Activated T-helper 1 cell treated with Interleukin-2 at 50 U/mL for 16 hours (primary cell): ENCODE data around the gene STARD10.
"Not testable (repeated sequence)": the region's sequence is repeated elsewhere in the genome, so short reads cannot be mapped to it uniquely, and the experiment has no call there.

Source experiments
- DNase-seq: peaks from one replicate; pipeline ENCODE4 v3.0.0-alpha.2; 2020; ENCODE audit warnings: low read depth

STARD10 gene, protein sequence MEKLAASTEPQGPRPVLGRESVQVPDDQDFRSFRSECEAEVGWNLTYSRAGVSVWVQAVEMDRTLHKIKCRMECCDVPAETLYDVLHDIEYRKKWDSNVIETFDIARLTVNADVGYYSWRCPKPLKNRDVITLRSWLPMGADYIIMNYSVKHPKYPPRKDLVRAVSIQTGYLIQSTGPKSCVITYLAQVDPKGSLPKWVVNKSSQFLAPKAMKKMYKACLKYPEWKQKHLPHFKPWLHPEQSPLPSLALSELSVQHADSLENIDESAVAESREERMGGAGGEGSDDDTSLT

DNA sequence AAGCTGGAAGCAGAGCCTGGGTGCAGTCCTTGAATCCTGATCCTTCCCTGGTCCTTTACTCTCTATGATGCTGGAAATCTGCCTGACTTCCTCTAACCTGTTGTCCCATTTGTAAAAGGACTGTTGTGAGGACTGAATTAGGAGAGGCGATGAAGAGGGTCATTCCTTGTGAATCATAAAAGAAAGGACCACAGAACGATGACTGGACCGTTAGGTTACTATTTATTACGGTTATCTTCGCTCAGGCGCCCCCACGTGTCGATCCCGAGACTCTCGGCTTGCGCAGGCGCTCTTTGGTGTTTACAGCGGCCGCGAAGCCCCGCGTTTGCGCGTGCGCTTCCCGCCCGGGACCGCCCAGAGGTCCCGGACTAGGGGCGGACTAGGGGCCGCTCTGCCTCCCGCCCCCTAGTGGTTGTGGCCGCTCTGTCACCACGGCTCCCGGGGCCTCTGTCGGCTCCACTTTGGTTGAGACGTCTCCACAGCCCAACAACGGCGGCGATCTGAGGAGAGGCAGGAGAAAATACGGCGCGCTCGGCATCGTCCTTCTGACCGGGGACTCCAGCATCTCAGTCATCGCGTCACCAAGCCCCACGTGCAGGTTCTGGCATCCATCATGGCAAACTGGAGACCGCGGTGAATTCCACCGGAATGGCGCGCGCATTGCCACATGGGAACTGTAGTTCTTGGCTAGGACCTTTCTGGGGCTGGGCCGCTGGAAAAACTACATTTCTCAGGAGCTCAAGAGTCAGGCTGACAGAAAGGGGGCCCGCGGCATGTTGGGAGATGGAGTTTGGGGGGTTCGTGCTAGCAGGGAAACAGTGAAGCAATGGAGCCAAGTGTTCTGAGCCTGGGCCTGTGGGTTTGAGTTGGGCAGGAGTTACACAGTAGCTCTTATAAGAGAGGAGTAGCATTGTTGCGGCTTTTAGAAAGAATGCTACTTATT, at the start of gene STARD10:
TSS of gene STARD10 (minus strand) at position 623 of the 943 bp plus-strand sequence. CDS start 12,866 bp downstream, outside the sequence.
- peak; percentile 93 for DNase-seq

DNA sequence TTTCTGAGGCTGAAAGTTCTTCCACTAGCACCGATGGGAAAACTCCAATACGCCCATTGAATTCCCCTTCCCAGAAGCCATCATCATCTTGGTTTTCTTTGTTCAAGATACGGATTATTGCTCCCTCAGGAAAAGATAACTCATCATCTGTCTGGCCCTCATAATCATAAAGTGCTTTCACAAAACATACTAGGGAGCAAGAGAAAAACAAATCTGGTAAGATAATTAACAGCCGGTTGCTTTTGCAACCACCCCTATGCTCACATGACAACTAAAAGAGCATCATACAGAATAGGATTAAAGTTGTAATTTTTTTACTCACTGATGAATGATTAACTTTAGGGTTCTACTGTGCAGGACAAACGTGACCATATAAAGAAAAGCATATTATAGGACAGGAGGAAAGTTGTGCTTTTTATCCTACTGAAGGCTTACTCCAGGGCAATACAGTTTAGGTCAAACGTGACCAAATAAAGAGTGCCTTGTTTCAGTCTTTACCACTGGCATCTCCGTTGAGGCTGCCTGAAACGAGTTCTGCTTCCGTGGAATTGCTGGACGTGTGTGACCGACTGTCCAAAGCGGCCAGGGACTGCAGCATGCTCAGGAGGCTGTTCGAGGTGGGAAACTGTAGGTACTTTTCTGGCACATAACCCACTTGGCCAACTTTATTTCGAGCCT, 48.9 kb upstream of the STARD10 start:
- no peak for DNase-seq

DNA sequence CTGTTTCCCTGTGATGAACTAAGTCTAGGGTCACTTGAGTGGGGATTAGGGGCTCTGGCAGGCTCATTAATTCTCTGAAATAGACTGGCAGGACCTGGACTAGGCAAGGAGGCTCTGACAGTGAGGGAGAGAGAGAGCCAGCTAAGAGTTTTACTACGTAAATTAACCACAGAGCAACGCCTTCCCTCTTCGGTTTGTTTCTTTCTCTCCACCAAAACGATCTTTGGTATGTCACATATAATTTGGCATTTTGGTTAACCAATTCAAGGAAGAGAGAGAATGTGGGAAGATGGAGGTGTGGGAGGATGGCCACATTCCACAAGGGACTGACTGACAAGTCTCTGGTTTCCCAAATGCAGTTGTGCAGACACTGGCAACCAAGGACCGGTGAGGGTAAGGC, 48.3 kb upstream of the STARD10 start:
- no peak for DNase-seq

DNA sequence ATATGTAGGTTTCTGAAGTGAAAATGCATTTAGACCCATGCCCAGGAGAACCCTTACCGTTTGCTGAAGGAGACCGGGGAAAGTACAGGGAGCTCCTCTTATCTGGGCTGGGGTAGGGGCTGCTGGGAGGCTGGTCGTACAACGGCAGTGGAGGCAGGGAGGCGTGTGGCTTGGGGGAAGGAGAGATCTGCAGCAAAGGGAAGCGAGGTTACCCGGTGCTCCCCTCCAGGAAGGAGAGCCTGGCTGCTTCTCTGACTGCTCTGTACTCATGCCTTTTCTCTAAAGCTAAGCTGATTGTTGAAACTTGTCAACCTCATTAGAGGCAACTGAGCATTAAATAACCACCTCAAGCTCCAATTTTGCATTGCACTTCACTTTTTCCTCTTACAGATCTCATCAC, 47.5 kb upstream of the STARD10 start:
- no peak for DNase-seq

DNA sequence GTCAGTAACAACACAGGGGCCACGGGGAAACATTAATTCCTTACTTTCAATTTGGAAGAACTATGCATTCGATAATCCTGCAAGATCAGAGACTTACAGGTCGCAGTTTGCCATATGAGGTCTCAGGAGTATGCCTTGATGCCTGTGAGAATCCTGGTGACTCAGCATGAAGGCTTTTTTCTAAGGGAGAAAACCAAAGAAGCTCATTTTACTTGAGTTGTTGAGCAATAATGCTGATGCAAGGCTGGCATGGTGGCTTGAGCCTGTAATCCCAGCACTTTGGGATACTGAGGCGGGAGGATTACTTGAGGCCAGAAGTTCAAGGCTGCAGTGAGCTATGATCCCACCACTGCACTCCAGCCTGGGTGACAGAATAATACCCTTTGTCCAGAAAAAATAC, 46.9 kb upstream of the STARD10 start:
- DNase-seq: no peak

DNA sequence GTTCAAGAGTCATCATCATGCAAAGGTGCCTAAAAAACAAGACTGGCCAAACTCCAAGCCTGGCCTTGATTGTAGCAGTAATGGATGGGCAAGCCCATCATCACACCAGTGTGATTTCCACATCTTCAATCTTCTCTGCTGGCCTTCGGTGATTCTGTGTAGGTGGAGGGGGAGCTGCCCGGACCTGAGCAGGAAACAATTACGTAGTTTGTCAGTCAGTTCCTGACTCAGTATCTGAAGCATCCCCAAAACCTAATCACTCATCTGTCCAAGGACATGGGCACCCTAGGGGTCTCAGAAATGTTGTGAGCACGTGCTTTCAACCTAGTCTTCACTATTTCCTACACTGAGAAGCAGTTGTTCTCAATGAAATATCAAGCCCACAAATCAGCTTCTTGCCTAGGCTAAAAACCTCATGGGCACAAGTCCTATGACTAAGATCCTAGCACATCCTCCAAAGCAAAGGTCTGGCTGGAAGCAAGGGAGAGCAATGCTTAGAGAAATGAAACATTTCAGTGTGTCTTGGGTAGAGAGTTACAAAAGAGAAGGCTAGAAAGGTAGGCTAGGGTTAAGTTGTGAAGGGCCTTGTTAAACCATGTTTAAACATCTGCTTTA, 45.0 kb upstream of the STARD10 start:
- DNase-seq: no peak

DNA sequence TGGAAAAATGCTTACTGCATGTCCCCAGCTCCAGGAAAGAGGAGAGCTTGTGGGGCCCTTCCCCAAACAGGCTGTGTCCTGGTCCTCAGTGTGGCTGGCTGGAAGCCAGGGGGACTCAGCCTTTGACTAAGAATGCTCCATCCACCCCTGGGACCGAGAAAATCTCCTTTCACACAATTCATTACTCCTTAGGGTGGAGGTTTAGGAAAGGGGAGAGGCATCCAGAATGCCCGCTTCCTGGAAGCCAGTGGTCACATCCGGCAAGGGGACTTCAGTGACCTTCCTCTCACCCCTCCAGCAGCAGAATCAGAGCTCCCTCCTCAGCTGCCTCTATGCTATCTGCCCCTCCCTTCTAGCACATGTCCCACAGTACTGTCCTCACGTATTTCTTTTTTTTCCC, 42.3 kb upstream of the STARD10 start:
- DNase-seq: no peak

DNA sequence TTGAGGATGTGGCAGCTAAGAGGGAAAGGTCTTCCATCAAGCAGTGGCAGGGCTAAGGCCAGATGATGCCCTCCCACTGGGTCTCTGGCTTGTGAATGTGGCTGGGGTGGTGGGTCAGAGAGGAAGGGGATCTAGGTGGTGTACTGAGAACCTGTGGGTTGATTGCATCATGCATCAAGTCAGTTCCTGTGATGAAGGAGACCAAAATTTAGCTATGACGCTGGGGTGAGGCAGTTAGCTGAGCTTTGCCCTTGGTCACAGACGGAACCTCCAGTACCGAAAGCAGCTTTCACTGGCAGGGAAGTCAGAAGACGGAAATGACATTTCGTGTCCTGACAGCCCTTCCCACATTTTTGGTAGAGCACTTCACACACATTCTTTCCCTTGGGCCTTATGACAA, 41.1 kb upstream of the STARD10 start:
- DNase-seq: no peak

DNA sequence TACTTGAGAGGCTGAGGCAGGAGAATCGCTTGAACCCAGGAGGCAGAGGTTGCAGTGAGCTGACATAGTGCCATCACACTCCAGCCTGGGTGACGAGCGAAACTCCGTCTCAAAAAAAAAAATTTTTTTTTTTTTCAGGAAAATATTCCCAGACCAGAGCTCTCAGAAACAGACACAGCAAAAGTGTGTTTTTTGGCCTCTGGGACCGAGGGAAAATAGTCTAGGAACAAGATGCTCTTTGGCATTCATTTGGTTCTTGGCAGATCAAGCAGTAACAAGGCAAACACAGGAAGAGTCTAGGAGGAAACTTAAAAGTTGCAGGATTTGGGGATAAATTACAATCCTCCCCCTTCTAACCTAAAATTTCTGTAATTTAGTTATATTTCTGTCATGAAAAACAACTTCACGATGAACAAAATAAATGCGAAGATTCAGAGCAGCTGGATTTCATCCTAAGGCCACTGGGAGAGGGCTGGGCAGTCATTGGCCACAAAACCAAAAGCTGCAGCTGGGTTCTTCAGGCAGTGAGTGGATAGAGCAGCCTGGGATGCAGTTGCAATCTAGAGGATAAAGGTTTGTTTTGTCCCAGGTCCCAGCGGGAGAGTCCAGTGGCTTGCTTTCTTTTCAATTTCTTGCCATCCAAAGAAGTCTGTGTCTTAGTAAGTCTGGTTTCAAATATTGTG, 40.1 kb upstream of the STARD10 start:
- no peak for DNase-seq

DNA sequence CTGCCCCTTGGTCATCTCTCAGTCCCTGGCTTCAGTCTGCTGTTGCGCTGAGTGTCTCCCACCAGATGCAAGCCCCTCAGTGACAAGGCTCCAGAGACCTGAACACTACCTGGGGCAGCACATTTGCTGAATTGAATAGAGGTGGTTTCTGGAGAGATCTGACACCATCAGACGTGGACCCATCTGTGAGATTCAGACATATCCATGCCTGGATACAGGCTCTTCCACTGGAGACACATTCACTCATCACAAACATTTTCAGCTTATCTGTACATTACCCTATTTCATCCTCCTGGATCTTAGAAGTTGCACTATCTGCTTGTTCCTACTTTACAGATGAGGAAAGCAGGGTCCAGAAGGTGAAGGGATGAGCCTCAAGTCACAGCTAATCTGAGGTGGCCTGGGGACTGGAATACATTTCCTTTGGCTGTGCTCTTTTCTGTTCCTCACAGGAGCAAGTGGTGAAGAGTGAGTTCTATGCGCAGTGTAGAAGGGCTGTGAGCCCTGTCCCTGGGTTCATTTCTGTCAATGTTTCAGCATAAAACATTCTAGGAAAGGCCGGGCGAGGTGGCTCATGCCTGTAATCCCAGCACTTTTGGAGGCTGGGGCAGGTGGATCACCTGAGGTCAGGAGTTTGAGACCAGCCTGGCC, 39.4 kb upstream of the STARD10 start:
- no peak for DNase-seq

DNA sequence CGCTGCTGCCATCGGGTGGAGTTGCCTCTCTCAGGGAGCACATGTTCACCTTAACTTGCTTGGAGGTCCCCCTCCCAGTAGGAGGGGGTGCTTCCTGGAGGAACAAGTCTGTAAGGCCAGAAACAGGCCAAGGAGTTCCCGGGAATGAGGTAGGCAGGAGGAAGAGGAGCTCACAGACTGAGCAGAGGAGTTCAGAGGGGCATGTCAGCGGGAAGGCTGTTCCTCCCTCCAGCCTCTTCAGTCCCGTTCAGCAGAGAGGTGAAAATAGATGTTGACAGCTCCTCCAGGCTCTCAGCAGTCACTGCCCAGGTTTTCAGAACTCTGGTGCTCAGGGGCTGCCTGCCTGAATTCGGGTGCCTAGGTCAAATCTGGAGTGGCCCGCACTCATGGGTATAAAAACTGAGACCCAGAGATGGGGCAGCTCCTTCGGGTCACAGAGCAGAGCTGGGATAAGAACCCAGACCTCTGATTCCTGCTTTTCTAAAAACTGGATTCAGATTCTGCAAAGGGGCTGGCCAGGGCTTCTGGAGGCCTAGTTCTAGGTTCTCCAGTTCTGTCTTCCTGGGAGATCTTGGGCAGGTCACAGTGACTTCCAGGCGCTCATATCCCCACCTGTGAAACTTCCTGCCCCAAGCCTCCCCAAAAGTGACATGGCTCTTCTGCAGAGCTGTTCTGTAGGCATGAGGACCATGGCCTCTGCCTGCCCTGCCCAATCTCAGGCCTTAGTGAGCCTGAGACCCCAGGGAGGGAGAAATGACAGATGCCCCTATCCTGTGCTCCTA, 38.6 kb upstream of the STARD10 start:
- DNase-seq: no peak

DNA sequence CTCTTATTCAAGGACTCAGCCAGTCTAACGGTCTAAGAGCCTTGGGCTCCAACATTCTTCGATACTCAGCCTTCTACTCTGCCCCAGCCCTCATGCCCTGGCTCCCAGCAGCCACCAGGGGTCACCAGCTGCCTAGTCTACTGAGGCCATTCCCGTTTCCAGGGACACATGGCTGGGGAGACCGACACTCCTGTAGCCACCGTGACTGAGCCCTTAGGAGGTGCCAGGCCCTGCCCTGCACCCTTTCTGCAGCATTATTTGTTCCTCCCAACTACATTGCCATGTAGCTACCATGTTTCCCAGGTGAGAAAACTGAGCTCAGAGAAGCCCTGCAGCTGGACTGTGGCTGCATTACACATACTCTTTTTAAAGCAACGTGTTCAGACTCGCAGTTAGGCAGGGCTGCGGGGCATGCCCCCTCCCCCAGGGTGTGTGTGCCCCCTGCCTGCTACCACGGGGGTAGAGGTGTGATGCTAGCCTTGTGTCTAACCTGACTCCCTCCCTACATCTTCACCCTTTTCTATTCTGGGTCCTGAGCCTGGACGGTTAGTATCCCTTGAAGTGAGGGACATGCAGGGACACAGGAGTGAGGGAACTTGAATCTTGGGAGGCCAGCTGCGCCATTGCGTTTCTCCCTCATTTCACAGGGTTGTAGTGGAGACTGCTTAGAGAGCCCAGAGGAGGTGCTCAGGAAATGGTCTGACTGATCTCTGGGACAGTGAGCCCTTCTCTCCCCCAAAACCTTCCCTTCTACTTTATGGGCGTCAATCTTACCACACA, 37.9 kb upstream of the STARD10 start:
- DNase-seq: peak; percentile 24

DNA sequence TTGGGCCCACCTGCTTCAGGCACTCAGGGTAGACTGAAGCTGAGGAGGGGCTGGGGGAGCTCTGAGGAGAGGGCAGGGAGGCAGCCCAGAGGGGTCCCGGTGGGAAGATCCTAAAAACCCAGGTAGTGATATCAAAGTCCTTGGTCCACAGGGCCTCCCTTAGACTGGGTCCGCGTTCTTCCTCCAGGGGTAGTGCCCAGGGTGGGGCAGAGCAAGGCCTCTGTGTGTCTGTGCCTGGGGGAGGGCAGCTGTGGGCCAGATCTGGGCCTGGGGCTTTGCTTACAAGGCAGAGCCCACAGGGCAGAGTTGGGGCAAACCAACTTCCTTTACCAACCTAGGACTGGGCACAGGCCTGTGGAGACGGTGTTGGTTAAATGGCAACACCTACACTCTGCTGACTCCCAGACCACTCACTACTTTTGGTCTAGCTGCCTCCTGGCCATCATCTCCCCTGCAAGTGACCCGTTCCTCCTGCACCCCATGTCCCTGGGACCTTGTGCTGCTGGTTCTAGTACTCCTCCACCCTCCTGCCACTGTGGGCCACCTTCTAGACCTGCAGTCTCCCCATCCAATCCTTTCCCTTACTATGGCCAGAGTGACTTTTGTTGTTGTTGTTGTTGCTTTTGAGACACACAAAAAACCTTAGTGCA, 36.2 kb upstream of the STARD10 start:
- no peak for DNase-seq

DNA sequence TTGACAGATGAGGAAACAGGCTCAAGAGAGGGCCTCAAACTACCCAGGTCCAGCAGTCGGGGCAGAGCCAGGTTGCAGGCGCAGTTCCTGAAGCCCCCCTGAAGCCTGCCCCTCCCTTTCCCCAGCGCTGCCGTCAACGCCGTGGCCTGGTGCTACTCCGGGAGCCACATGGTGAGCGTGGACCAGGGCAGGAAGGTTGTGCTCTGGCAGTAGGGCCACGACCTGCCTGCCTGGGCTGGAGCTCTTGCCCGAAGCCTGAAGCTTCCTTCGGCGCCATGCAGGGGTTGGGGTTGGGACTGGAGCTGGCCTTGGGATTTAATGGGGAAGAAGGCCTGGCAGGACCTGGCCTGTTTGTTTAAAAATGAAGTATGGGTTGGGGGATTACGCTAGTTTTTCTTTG, 35.3 kb upstream of the STARD10 start:
- no peak for DNase-seq

DNA sequence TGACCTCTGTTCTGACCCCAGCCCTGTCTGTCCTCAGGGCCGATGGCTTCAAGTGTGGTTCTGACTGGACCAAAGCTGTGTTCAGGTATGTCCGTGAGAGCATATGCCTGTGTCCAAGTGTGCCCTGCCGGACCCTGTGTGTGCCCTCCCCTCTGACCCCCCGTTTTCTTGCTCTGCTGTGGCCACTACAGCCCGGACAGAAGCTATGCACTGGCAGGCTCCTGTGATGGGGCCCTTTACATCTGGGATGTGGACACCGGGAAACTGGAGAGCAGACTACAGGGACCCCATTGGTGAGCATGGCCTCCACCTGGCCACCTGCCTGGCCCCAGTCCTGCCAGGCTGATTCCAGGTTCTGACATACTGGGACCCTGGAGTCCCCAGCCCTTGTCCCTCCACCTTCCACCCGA, 34.9 kb upstream of the STARD10 start:
- DNase-seq: no peak

DNA sequence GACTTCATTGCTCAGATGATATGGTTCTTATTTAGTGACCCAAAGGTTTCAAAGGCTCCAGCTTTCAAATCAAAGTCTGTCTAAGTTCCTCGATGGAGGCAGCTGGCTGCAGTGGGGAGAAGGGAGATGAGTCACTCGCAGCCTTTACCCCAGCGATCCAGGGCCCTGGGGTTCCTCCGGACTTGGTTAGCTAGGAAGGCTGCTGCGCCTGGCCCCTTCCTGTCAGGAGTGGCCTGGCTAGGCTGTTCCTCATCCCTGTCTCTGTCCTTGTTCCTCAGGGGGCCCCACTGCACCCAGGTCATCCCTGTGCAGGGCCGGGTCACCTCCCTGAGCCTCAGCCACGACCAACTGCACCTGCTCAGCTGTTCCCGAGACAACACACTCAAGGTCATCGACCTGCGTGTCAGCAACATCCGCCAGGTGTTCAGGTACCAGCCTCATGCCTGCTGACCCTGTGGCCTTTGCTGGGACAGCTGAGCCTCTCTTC, 34.3 kb upstream of the STARD10 start:
- no peak for DNase-seq

DNA sequence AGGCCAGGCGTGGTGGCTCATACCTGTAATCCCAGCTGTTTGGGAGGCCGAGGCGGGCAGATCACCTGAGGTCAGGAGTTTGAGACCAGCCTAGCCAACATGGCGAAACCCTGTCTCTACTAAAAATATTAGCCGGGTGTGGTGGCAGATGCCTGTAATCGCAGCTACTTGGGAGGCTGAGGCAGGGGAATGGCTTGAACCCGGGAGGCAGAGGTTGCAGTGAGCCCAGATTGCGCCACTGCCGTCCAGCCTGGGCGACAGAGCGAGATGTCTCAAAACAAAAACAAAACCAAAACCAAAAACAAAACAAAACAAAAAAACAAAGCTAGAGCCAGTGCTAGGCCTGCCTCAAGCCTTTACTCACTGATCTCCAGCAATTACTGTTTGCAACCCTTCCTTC, 33.8 kb upstream of the STARD10 start:
- not testable (repeated sequence) for DNase-seq

DNA sequence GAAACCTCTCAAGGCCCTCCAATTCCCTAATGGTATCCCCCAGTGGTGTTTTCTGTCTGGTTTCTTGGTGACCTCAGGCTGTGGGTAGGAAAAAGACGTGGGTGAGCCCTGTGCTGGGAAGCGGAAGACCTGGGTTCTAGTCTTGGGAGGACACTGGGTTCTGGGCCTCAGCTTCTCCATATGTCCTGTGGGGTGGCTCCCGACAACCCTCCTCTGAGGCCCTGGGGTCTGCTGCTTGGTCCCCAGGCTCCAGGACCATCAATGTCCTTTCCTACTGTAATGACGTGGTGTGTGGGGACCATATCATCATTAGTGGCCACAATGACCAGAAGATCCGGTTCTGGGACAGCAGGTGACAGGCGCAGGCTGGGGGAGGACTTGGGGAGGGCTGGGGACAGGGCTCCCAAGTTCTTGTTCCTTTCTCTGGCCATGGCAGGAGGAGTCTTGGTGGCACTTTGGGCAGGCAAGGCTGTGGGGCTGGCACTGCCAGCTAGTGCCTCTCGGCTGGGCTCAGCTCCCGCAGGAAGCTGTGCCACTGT, 33.2 kb upstream of the STARD10 start:
- no peak for DNase-seq
